ENCODE measurements around the gene FANCM. TPM values are rescaled to one million over a fixed set of nuclear protein-coding genes. Genes with fewer than 3 reads are reported as not detected.

FANCM gene
- total RNA-seq, 4 donors from 2014 or later = 3.8 to 9.1 (median 6.0) TPM

DNA sequence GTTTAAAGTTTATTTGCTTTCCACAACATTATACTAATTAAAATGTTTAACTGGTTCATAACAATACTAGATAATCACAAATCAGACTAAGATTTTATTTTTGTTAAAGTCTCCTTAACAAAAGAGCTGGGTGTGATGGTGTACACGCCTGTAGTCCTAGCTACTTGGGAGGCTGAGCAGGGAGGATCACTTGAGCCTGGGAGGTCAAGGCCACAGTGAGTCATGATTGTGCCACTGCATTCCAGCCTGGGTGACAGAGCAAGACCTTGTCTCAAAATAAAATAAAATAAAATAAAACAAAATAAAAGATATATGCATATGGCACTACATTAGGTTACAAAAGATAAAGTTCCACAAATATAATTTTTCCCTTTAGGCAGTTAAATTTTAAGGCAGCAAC lies 111.7 kb downstream of the FANCM start:
- intact Hi-C loops (cut with DNase I; ENCODE audit: low total_unique reads) = no loop called here
- TF ChIP-seq, protein P1, sequence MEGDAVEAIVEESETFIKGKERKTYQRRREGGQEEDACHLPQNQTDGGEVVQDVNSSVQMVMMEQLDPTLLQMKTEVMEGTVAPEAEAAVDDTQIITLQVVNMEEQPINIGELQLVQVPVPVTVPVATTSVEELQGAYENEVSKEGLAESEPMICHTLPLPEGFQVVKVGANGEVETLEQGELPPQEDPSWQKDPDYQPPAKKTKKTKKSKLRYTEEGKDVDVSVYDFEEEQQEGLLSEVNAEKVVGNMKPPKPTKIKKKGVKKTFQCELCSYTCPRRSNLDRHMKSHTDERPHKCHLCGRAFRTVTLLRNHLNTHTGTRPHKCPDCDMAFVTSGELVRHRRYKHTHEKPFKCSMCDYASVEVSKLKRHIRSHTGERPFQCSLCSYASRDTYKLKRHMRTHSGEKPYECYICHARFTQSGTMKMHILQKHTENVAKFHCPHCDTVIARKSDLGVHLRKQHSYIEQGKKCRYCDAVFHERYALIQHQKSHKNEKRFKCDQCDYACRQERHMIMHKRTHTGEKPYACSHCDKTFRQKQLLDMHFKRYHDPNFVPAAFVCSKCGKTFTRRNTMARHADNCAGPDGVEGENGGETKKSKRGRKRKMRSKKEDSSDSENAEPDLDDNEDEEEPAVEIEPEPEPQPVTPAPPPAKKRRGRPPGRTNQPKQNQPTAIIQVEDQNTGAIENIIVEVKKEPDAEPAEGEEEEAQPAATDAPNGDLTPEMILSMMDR (IDR thresholded peaks at IDR 0.05) = no peak
- no peak for TF ChIP-seq POLR2A (IDR thresholded peaks at IDR 0.05)
- DNase-seq (ENCODE audit: low spot score in 2 of 2) = no peak
- 96 to 97% methylated on average over 1 of the region's 1 CpG for WGBS, 2 donors
- no peak overlapping the region for H3K4me3 ChIP-seq (ENCODE audit: low read depth, poor library complexity, severe bottlenecking)

DNA sequence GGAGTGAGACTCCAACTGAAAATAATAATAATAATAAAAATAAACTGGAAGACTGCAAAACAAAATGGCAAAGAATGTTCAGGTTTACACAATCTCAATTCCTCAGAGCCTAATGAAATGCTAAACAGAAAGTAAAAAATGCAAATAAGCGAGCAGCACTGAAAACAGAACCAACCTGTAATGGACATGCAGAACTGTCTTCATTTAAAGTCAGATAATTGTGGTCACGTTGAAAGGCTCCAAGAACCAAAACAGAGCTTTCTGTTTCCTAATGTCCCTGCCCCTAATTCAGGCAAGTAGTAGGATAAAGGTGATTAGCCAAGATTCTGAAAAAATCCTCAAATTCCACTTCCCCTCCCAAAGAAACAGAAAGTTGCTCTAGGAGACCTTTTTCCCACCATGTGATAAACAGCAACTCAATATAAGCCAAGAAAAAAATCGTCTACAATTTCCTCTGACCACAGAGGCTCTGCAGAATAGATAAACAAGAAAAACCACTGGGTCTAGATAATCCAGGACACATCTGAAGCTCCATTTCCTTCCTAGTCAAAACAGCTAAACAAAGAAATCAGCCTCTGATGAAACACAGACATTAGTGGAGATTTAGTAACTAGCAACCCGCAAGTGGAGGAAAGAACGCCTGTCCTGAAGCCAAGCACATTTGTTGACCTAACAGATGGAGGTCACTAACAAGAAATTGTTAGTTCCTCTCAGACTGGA lies 114.3 kb downstream of the FANCM start:
- DNase-seq (ENCODE audit: low spot score in 2 of 2) = peak in 1 of 2 donors; percentile 20
- H3K4me3 ChIP-seq (ENCODE audit: low read depth, poor library complexity, severe bottlenecking) = no peak overlapping the region
- TF ChIP-seq, protein P1 (IDR thresholded peaks at IDR 0.05) = no peak
- no peak for TF ChIP-seq POLR2A (IDR thresholded peaks at IDR 0.05)
- intact Hi-C loops (cut with DNase I; ENCODE audit: low total_unique reads) = no loop called here
- WGBS, 2 donors = 46 to 50% methylated on average over 5 of the region's 5 CpGs

Other genes with a start within 250 kb of the FANCM start
- 10 to 100 TPM; 10.6 to 12.1 (median 11.0) TPM for gene KLHL28, start 174.0 kb upstream of the FANCM start, total RNA-seq
- 10 to 100 TPM in 3 of 4 donors, 1 to 10 TPM in 1; 9.9 to 19.5 (median 16.8) TPM for gene TOGARAM1, start 173.7 kb upstream of the FANCM start, total RNA-seq
- gene PRPF39, start 51.8 kb upstream of the FANCM start, total RNA-seq = 10 to 100 TPM; 32.0 to 42.6 (median 34.0) TPM
- 10 to 100 TPM; 21.0 to 23.5 (median 21.2) TPM for gene FKBP3, start 1.4 kb upstream of the FANCM start, total RNA-seq
- 10 to 100 TPM; 23.2 to 30.6 (median 27.3) TPM for gene MIS18BP1, start 117.3 kb downstream of the FANCM start, total RNA-seq